GM12878 (cell line): ENCODE results near the gene SLX4IP.

Source experiments
- MXI1 ChIP-seq: fragments of 150-350 bp; IDR thresholded peaks from 2 replicates; pipeline ENCODE4 v1.6.1; 2011; ENCODE audit warnings: low read depth, mild to moderate bottlenecking, inconsistent platforms, low read length, improper control_type of control experiment
- NBN ChIP-seq: fragments of 450-650 bp; IDR thresholded peaks from 2 replicates; pipeline ENCODE4 v1.6.1; 2016
- NFYB ChIP-seq: IDR thresholded peaks from 2 replicates; pipeline ENCODE4 v1.6.1; 2011; ENCODE audit warnings: low read depth, mild to moderate bottlenecking, low read length, improper control_type of control experiment, moderate library complexity; ENCODE audit not compliant: insufficient read depth
- SMAD5 ChIP-seq: IDR thresholded peaks from 2 replicates; pipeline ENCODE4 v1.6.1; 2016; ENCODE audit warnings: antibody characterized with exemption, low read depth
- SUPT20H ChIP-seq: IDR thresholded peaks from 2 replicates; pipeline ENCODE4 v1.6.1; 2011; ENCODE audit warnings: low read depth, mild to moderate bottlenecking, low read length, moderate library complexity, borderline replicate concordance; ENCODE audit not compliant: control insufficient read depth
- ZZZ3 ChIP-seq: IDR thresholded peaks from 2 replicates; pipeline ENCODE4 v1.6.1; 2011; ENCODE audit warnings: low read depth; ENCODE audit not compliant: control insufficient read depth, insufficient read length
- TF ChIP-seq, protein P1 (sequence below): IDR thresholded peaks from 2 replicates; pipeline ENCODE4 v1.6.1; 2011; ENCODE audit warnings: low read depth, mild to moderate bottlenecking, low read length, moderate library complexity, borderline replicate concordance; ENCODE audit errors: extremely low read depth
- TF ChIP-seq, protein P2 (sequence below), 3 experiments: IDR thresholded peaks in 2 of 3; conservative IDR thresholded peaks in 1 of 3; 2 replicates each; pipeline ENCODE4 v1.5.1; 2011; ENCODE audit warnings: low read depth in 3 of 3, low read length in 3 of 3, mild to moderate bottlenecking in 3 of 3, control low read depth in 2 of 3, moderate library complexity in 2 of 3, inconsistent platforms in 1 of 3, mixed read lengths in 1 of 3; ENCODE audit not compliant: control insufficient read depth in 2 of 3, insufficient read depth in 1 of 3; ENCODE audit errors: extremely low read depth in 1 of 3

DNA sequence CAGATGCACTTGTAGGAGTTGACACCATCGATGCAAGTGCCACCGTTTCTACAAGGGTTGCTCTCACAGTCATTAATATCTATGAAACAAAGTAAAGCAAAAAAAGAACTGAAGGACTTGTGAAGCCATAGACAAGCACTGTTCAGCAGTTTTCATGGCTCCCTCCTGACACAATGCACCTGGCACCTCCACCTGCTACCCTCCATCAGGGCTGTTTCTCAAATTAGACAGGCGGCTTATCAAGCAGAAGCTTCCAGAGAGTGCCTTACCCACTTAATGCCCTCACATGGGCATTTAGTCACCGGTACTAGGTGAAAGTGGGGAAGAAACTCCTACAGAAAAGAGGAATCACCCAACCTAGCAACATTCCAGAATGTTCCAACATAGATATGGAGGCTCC, 210.9 kb downstream of the SLX4IP start:
- TF ChIP-seq SUPT20H (no peak), NFYB (no peak), SMAD5 (no peak), ZZZ3 (no peak), NBN (no peak), MXI1 (no peak)
- TF ChIP-seq, protein P1, sequence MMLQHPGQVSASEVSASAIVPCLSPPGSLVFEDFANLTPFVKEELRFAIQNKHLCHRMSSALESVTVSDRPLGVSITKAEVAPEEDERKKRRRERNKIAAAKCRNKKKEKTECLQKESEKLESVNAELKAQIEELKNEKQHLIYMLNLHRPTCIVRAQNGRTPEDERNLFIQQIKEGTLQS: no peak
- TF ChIP-seq, protein P2, sequence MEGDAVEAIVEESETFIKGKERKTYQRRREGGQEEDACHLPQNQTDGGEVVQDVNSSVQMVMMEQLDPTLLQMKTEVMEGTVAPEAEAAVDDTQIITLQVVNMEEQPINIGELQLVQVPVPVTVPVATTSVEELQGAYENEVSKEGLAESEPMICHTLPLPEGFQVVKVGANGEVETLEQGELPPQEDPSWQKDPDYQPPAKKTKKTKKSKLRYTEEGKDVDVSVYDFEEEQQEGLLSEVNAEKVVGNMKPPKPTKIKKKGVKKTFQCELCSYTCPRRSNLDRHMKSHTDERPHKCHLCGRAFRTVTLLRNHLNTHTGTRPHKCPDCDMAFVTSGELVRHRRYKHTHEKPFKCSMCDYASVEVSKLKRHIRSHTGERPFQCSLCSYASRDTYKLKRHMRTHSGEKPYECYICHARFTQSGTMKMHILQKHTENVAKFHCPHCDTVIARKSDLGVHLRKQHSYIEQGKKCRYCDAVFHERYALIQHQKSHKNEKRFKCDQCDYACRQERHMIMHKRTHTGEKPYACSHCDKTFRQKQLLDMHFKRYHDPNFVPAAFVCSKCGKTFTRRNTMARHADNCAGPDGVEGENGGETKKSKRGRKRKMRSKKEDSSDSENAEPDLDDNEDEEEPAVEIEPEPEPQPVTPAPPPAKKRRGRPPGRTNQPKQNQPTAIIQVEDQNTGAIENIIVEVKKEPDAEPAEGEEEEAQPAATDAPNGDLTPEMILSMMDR (IDR thresholded peaks at IDR 0.05 in 2 of 3, conservative IDR thresholded peaks at IDR 0.05 in 1 of 3; ENCODE audit: control insufficient read depth in 2 of 3, extremely low read depth in 1 of 3, insufficient read depth in 1 of 3, low read depth in 3 of 3, low read length in 3 of 3): no peak
